GM10266 (cell line): ENCODE measurements around the gene SEMA4C.

Experiments used
- DNase-seq: peaks from one replicate; pipeline ENCODE4 v3.0.0; 2012; ENCODE audit errors: extremely low spot score
- TF ChIP-seq, protein P1 (sequence below): IDR thresholded peaks from 2 replicates; pipeline ENCODE4 v1.5.1; 2012; ENCODE audit warnings: mild to moderate bottlenecking, low read depth; ENCODE audit not compliant: control insufficient read depth, insufficient read depth; ENCODE audit errors: missing control alignments

SEMA4C gene

DNA sequence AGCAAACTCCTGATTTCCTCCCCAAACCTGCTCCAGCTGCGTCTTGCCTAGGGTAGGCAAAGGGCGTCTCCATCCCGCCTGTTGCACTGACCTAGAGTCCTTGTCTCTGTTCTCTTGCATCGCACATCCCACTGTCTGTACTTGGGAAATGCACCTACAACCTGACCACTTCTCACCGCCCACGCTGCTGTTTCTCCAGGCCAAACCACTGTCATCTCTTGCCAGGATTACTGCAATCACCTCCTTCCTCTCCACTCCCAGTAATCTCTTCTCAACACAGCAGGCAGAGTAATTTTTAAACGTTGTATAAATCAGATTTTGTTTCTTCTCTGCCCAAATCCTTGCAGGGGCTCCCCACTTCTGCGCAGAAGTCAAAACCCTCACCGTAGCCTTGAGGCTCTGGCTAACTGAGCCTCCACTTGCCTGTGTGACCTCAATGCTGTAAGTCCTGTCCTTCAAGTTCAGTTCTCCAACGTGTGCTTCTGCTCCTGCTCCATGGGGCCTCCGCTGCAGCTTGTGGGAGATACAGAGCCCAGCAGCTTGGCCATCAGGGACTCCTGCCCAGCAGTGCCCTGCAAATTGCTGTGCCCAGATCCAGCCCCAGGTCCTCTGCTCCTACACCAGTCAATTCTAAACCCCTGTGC lies 27.7 kb upstream of the SEMA4C start:
- TF ChIP-seq, protein P1, sequence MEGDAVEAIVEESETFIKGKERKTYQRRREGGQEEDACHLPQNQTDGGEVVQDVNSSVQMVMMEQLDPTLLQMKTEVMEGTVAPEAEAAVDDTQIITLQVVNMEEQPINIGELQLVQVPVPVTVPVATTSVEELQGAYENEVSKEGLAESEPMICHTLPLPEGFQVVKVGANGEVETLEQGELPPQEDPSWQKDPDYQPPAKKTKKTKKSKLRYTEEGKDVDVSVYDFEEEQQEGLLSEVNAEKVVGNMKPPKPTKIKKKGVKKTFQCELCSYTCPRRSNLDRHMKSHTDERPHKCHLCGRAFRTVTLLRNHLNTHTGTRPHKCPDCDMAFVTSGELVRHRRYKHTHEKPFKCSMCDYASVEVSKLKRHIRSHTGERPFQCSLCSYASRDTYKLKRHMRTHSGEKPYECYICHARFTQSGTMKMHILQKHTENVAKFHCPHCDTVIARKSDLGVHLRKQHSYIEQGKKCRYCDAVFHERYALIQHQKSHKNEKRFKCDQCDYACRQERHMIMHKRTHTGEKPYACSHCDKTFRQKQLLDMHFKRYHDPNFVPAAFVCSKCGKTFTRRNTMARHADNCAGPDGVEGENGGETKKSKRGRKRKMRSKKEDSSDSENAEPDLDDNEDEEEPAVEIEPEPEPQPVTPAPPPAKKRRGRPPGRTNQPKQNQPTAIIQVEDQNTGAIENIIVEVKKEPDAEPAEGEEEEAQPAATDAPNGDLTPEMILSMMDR: no peak
- DNase-seq: no peak

DNA sequence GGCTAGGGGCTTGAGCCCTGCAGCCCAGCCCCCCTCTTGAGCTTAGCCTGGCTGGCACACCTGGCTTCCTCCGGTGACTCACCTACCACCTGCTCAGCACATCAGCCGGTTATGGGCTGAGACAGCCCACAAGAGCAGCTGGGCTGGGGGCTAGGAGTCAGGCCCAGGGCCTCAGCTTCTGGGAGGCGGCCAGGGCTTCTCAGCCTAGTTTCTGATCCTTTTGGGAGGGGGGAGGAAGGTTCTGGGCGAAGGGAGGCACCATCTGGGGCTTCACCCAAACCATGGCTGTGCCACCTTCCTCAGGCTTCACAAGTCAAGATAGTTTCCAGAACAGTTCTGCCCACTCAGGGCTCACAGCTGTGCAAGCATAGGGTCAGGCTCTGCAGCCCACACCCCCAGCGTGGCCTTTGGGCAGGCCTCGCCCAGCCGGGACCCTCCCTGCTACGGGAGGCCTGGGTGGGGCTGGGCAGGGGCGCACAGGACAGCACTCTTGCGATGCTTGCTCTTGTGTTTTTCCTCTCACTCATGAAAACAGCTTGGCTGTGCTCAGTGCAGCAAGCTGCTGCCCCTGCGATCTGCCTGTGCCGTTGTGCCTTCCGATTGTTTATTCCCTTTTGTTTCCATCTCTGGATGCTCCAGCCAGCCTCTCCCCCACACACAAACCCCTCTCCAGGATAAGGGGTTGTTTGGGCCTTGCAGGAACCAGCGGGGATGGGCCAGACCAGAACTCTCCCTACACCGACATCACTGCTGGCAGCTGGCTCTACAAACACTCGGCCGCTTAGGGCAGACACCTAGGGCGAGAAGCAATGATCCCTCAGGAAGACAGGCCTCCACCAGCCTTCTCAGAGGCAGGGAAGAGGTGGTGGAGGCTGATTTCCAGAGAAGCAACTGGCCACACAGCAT lies 26.1 kb upstream of the SEMA4C start:
- TF ChIP-seq, protein P1: no peak
- no peak for DNase-seq

DNA sequence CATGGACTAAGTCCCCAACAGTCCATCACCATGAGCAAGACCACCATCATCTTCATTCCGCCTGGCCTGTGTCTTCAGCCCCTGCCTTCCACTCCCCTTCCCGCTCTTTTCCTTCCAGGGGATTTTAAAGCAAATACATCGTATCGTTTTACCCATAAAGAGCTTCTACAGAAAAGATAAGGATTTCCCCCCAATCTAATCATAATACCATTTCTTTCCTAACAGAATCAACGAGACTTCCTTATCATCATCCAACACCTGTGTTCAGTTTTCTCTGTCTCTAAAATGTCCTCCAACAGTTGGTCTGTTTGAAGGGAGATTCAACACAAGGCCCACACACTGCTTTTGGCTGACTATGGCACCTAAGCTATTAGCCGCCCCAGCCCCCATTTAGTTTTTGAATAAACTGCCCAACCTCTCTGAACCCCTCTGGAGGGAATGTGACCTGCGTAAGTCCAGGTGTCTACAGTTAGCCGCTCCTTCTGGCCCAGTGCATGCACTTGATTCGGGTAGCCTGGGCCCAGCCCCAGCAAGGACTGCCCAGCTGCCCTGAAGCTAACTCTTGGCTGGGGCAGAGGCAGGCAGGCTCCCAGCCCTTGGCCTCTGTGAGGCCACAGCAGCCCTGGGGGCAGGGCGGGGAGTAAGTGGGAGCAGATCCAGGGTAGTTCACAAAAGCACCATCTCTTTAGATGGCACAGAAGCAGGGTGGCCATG lies 25.3 kb upstream of the SEMA4C start:
- DNase-seq: no peak
- TF ChIP-seq, protein P1: no peak

DNA sequence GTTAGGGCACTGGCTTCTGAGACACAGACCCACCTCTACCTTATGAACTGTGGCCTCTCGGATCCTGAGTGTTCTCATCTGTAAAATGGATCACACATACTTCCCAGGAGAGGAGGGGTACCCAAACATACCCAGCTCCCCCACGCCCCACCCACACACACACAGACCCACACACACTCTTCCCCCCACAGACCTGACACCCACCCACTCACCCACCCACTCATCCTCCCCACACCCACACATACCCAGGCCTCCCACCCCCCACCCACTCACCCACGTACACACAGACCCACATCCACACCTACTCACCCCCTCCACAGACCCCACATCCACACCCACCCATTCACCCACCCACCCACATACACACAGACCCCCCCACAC lies 24.3 kb upstream of the SEMA4C start:
- TF ChIP-seq, protein P1: no peak
- DNase-seq: no peak

DNA sequence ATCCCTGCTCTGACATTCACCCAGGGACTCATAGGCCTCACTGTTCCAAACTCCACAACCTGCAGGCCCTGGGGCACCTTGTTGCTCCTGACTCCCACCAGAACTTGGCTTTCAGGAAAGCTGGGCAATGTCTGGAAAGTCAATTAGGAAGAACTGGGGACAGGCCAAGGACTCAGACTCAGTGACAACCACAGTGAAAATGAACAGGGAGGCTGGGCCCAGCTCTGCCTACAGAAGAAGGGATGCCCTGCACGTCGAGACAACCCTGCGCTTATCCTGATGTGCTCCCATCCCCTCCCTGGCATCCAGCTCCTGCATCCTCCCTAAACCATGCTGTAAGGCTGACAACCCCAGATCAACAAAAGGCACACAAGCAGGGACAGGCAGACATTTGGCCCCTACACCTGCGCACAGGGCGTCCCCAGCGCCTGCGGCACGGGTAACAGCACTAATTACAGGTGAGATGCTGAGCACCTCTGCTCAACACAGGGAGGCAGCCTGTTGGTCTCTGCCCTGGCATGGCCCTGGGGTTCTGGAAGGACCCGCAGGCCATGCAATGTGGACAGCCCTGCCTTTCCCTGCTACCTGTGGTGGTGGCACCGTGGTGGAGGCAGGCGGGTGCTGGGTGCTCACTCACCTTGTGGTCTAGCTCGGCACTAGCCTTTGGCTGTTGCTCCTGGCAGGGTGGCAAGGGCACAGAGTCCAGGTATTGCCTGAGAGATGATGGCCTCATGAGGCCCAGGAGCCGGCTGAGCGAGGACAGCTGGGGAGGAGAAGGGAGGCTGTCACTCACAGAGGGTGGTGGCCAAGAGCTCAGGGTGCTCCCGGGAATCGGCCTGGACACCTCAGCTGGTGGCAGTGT lies 23.6 kb upstream of the SEMA4C start:
- TF ChIP-seq, protein P1: no peak
- no peak for DNase-seq

DNA sequence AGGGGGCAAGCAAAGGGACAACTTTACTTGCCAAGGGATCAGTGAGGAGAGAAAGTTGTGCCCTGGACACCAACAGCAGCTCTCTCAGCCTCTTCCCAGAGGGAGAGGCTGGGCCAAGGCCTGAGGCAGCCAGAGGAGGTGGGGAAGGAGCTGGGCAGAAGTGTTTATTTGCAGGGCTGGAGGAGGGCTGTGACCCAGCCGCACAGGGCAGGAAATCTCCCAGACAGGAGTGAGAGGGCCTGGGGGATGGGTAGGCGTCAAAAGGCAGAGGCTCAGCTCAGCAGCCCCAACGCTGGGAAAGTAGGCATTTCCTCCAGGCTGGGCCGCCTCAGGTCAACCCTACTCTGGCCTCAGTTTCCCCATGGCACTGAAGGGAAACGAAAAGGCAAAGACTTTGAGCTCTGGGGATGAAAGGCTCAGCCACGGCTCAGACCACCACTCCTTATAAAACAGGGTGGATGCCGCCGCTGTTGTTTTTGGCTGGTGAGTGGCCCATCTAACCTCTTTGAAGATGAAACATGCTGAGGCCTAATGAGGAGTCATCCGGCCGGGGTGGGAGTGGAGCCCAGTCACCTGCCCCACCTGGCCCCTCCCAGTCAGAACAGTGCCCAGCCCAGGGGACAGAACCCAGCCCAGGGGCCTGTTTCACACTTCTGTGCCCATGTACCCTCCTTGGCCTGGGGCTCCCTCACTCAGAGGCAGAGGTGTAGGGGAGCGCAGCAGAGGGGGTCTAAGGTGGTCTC lies 21.9 kb upstream of the SEMA4C start:
- TF ChIP-seq, protein P1: no peak
- DNase-seq: no peak
